H1 (cell line): ENCODE data around the gene DENND4B. TPM values are rescaled to one million over a fixed set of nuclear protein-coding genes. Genes with fewer than 3 reads are reported as not detected.

Source experiments
- CTCF ChIA-PET: fragments of 300-600 bp; sonication (Branson Sonifier 250); formaldehyde crosslinking; loops from one replicate; lab custom pipeline; 2021; ENCODE audit not compliant: partially characterized antibody; lab: Charles Lee
- POLR2A ChIA-PET: fragments of 300-600 bp; sonication (Branson Sonifier 250); formaldehyde crosslinking; loops from one replicate; lab custom pipeline; 2021; ENCODE audit warnings: inconsistent platforms; ENCODE audit not compliant: partially characterized antibody; lab: Charles Lee
- DNase-seq, 2 experiments: peaks; one replicate each; pipeline versions ENCODE4 v3.0.0 to v3.0.0-alpha.2; 2010 to 2022; ENCODE audit warnings: low spot score in 2 of 2, low read depth in 1 of 2, mixed read lengths in 1 of 2
- FAIRE-seq: peaks from 2 replicates; lab custom pipeline; 2011; peaks lifted over from hg19 to GRCh38; lab: Jason Lieb, UNC
- H2AFZ ChIP-seq: 2 replicates; pipeline ENCODE4 v1.8.1; 2012; ENCODE audit warnings: low read length, inconsistent platforms
- H2AK5ac ChIP-seq: 2 replicates; pipeline ENCODE4 v1.6.1; 2013; ENCODE audit warnings: low read depth, low read length
- H2BK120ac ChIP-seq: replicated peaks from 2 replicates; pipeline ENCODE3; 2013; ENCODE audit warnings: low read depth, low read length, inconsistent platforms
- H2BK12ac ChIP-seq: 2 replicates; pipeline ENCODE4 v1.6.1; 2013; ENCODE audit warnings: low read depth, low read length
- H2BK15ac ChIP-seq: 2 replicates; pipeline ENCODE4 v1.6.1; 2013; ENCODE audit warnings: low read length
- H2BK20ac ChIP-seq: 2 replicates; pipeline ENCODE4 v1.6.1; 2013; ENCODE audit warnings: low read length
- H2BK5ac ChIP-seq: 2 replicates; pipeline ENCODE4 v1.6.1; 2013; ENCODE audit warnings: low read depth, low read length
- H3K14ac ChIP-seq: 2 replicates; pipeline ENCODE4 v1.6.1; 2013; ENCODE audit warnings: inconsistent platforms; ENCODE audit not compliant: insufficient read length
- H3K18ac ChIP-seq: 2 replicates; pipeline ENCODE4 v1.6.1; 2013; ENCODE audit warnings: low read length; ENCODE audit errors: extremely low read depth
- H3K23ac ChIP-seq: 2 replicates; pipeline ENCODE4 v1.6.1; 2013; ENCODE audit warnings: inconsistent platforms; ENCODE audit not compliant: insufficient read length
- H3K23me2 ChIP-seq: 2 replicates; pipeline ENCODE4 v1.6.1; 2013; ENCODE audit warnings: low read depth, low read length
- H3K27ac ChIP-seq: 2 replicates; pipeline ENCODE4 v1.6.1; 2011; ENCODE audit warnings: low read depth, low read length, inconsistent platforms
- H3K27me3 ChIP-seq, 4 experiments: replicated peaks in 1 of 4; 1 replicate in 1 of 4; 2 replicates in 3 of 4; pipeline versions ENCODE4 v1.6.1 to v1.8.1; 2011 to 2013; ENCODE audit warnings: low read length in 3 of 4, mild to moderate bottlenecking in 3 of 4, inconsistent platforms in 2 of 4, mixed read lengths in 2 of 4, moderate library complexity in 1 of 4; ENCODE audit not compliant: control insufficient read depth in 3 of 4, insufficient read depth in 3 of 4; ENCODE audit errors: extremely low read depth in 1 of 4
- H3K36me3 ChIP-seq, 4 experiments: 2 replicates each; pipeline versions ENCODE4 v1.6.1 to v1.8.1; 2011 to 2013; ENCODE audit warnings: mild to moderate bottlenecking in 4 of 4, low read length in 3 of 4, moderate library complexity in 2 of 4, control low read depth in 1 of 4, inconsistent platforms in 1 of 4; ENCODE audit not compliant: insufficient read depth in 4 of 4, control insufficient read depth in 2 of 4
- H3K4ac ChIP-seq: replicated peaks from 2 replicates; pipeline ENCODE3; 2013; ENCODE audit warnings: low read length, low read depth, mixed read lengths, inconsistent platforms; ENCODE audit not compliant: insufficient read length
- H3K4me1 ChIP-seq, 4 experiments: replicated peaks in 1 of 4; 1 replicate in 1 of 4; 2 replicates in 3 of 4; pipeline versions ENCODE4 v1.6.1 to v1.8.1; 2011 to 2013; ENCODE audit warnings: low read length in 3 of 4, inconsistent platforms in 2 of 4, mixed read lengths in 1 of 4; ENCODE audit not compliant: insufficient read depth in 4 of 4, control insufficient read depth in 3 of 4
- H3K4me2 ChIP-seq, 2 experiments: 2 replicates each; pipeline versions ENCODE4 v1.6.1 to v1.8.1; 2011 to 2013; ENCODE audit warnings: low read depth in 2 of 2, low read length in 2 of 2, control low read depth in 1 of 2, inconsistent platforms in 1 of 2, mild to moderate bottlenecking in 1 of 2; ENCODE audit not compliant: insufficient read depth in 1 of 2
- H3K4me3 ChIP-seq, 4 experiments: fragments of 200-600, 300-600 bp in 1 of 4; sonication (generic), shearing (Covaris generic), sonication (Bioruptor Twin) in 1 of 4; 2 replicates each; pipeline versions ENCODE4 v1.5.1 to v1.8.1; 2011 to 2016; ENCODE audit warnings: low read length in 4 of 4, low read depth in 3 of 4, control low read depth in 2 of 4, inconsistent platforms in 2 of 4, mild to moderate bottlenecking in 2 of 4, mixed read lengths in 1 of 4, moderate library complexity in 1 of 4; ENCODE audit not compliant: insufficient read depth in 2 of 4; ENCODE audit errors: extremely low read depth in 1 of 4
- H3K56ac ChIP-seq: replicated peaks from 2 replicates; pipeline ENCODE3; 2013; ENCODE audit warnings: low read depth, mild to moderate bottlenecking, mixed read lengths, low read length, inconsistent platforms; ENCODE audit not compliant: insufficient read length
- H3K79me1 ChIP-seq: 2 replicates; pipeline ENCODE4 v1.6.1; 2013; ENCODE audit warnings: low read depth, low read length, control low read depth
- H3K79me2 ChIP-seq, 2 experiments: 2 replicates each; pipeline versions ENCODE4 v1.6.1 to v1.8.1; 2012 to 2013; ENCODE audit warnings: low read length in 2 of 2, mild to moderate bottlenecking in 2 of 2, inconsistent platforms in 1 of 2; ENCODE audit not compliant: insufficient read depth in 2 of 2, control insufficient read depth in 1 of 2
- H3K9ac ChIP-seq, 4 experiments: replicated peaks in 1 of 4; 1 replicate in 1 of 4; 2 replicates in 3 of 4; pipeline versions ENCODE4 v1.6.1 to v1.8.1; 2011 to 2013; ENCODE audit warnings: low read depth in 3 of 4, low read length in 3 of 4, control low read depth in 2 of 4, mild to moderate bottlenecking in 2 of 4, moderate library complexity in 2 of 4, inconsistent platforms in 1 of 4; ENCODE audit errors: extremely low read depth in 1 of 4
- H3K9me3 ChIP-seq, 2 experiments: 2 replicates each; pipeline versions ENCODE4 v1.6.1 to v1.8.1; 2012 to 2013; ENCODE audit warnings: mild to moderate bottlenecking in 2 of 2, moderate library complexity in 2 of 2, control low read depth in 1 of 2, inconsistent platforms in 1 of 2, low read depth in 1 of 2, low read length in 1 of 2, mixed read lengths in 1 of 2; ENCODE audit not compliant: insufficient read depth in 2 of 2
- H4K20me1 ChIP-seq, 2 experiments: replicated peaks in 1 of 2; 2 replicates each; pipeline versions ENCODE3 to v1.8.1; 2011 to 2013; ENCODE audit warnings: inconsistent platforms in 2 of 2, low read length in 2 of 2, mild to moderate bottlenecking in 1 of 2; ENCODE audit not compliant: insufficient read depth in 2 of 2, control insufficient read depth in 1 of 2
- H4K5ac ChIP-seq: 2 replicates; pipeline ENCODE4 v1.6.1; 2013; ENCODE audit warnings: low read length, low read depth, mixed read lengths, inconsistent platforms; ENCODE audit not compliant: insufficient read length
- H4K8ac ChIP-seq: 2 replicates; pipeline ENCODE4 v1.8.0; 2013; ENCODE audit warnings: mild to moderate bottlenecking, moderate library complexity, low read length, inconsistent platforms; ENCODE audit not compliant: insufficient read depth; ENCODE audit errors: extremely low read depth
- H4K91ac ChIP-seq: replicated peaks from 2 replicates; pipeline ENCODE3; 2013; ENCODE audit warnings: low read length, mixed read lengths, inconsistent platforms; ENCODE audit not compliant: insufficient read length
- ATF3 ChIP-seq: IDR thresholded peaks from 2 replicates; pipeline ENCODE4 v1.6.1; 2011; ENCODE audit warnings: low read depth, mild to moderate bottlenecking, low read length; ENCODE audit not compliant: insufficient read depth
- E2F6 ChIP-seq: IDR thresholded peaks from 2 replicates; pipeline ENCODE4 v1.6.1; 2012; ENCODE audit warnings: inconsistent platforms
- EGR1 ChIP-seq: IDR thresholded peaks from 2 replicates; pipeline ENCODE4 v1.6.1; 2011; ENCODE audit warnings: low read depth, low read length, borderline replicate concordance
- EZH2 ChIP-seq: fragments of 200-600 bp; sonication (generic); IDR thresholded peaks from 2 replicates; pipeline ENCODE4 v1.7.1; 2012; ENCODE audit warnings: low read depth, mild to moderate bottlenecking, moderate library complexity, low read length, inconsistent platforms; ENCODE audit not compliant: severe bottlenecking
- KDM5A ChIP-seq: fragments of 200-600 bp; IDR thresholded peaks from 2 replicates; pipeline ENCODE4 v1.7.1; 2012; ENCODE audit warnings: mild to moderate bottlenecking, low read length, inconsistent platforms, mixed read lengths
- PHF8 ChIP-seq: fragments of 200-600 bp; sonication (generic); conservative IDR thresholded peaks from 2 replicates; pipeline ENCODE4 v1.7.1; 2012; ENCODE audit warnings: low read depth, mild to moderate bottlenecking, inconsistent platforms, low read length, moderate library complexity
- SP2 ChIP-seq: IDR thresholded peaks from 2 replicates; pipeline ENCODE4 v1.6.1; 2012; ENCODE audit warnings: mild to moderate bottlenecking, low read length, inconsistent platforms
- TBP ChIP-seq: IDR thresholded peaks from 2 replicates; pipeline ENCODE4 v1.6.1; 2011; ENCODE audit warnings: low read depth, low read length, improper control_type of control experiment
- WGBS, 2 experiments: shearing (Covaris generic) in 1 of 2; methylation state at CpG; one replicate each; pipeline versions ENCODE4 v1.1.6 to v1.1.7; 2013 to 2015; ENCODE audit warnings: low lambda C conversion rate in 2 of 2, mixed read lengths in 2 of 2, inconsistent platforms in 1 of 2, low coverage in 1 of 2, missing lambda C conversion rate in 1 of 2; ENCODE audit not compliant: insufficient replicate concordance in 2 of 2, insufficient coverage in 1 of 2, insufficient read length in 1 of 2; ENCODE audit errors: extremely low coverage in 1 of 2, missing lambda C conversion rate in 1 of 2; 5-methylcytosine and 5-hydroxymethylcytosine counted together
- polyA plus RNA-seq, 7 experiments: library from polyadenylated mRNA; depleted of rRNA in 3 of 7; stranded (reverse) in 5 of 7; unstranded in 2 of 7; fragments of >200 nt in 5 of 7; fragments of 200-250 nt in 2 of 7; gene quantifications; 1 replicate in 5 of 7; 2 replicates in 1 of 7; 4 replicates in 1 of 7; pipeline versions ENCODE4 v1.2.1 to v1.2.3, GENCODE V29; 2011 to 2013; ENCODE audit warnings: missing spikeins in 2 of 7, mixed read lengths in 2 of 7
- total RNA-seq: library from RNA; stranded (reverse); fragmentation: NEBNext Ultra II Directional; extraction: Animal tissue kit (Norgen Biotek cat#: 25700); gene quantifications from 2 replicates; pipeline ENCODE4 v1.2.1, GENCODE V29; 2021

Gene DENND4B
- total and polyA plus RNA-seq, 2 of the 8 experiments (the other 6 are each of a cell fraction or from before 2014, with no cell fraction given), result 45.6 to 61.1 TPM

GRCh38 chr1:153977250-153978240 is 31.0 kb upstream of the DENND4B start, which contains the start of gene JTB:
Gene JTB, minus strand, starts transcription at chr1:153977674. Its CDS starts 422 bp downstream, at chr1:153977252.
- Histone ChIP-seq H2AFZ (peak within 1 kb of the TSS; percentile 85), H3K79me2 (peaks cover 0 to 16% of the 10 kb centered on the region in 2 experiments; a peak in 2 of 4 replicates), H3K27me3 (no peaks in the 10 kb centered on the region), H3K18ac (peak within 1 kb of the TSS; percentile 96), H3K9me3 (no peaks in the 10 kb centered on the region), H3K4me2 (peak within 1 kb of the TSS; percentile 93 to 98), H2BK15ac (0 out of 2 replicates have a peak within 1 kb of the TSS, but pooled peaks have one; percentile 32), H4K20me1 (no peaks in the 10 kb centered on the region), H3K27ac (peak within 1 kb of the TSS; percentile 66), H2BK12ac (no peak within 1 kb of the TSS), H3K23me2 (peaks cover 12% of the 10 kb centered on the region), H3K4me3 (peak within 1 kb of the TSS; percentile 91 to 99 (median 93)), H3K79me1 (peaks cover 6% of the 10 kb centered on the region), H4K5ac (peak within 1 kb of the TSS; percentile 78), H3K23ac (no peak within 1 kb of the TSS), H3K4me1 (no peaks in the 10 kb centered on the region; a peak in 1 of 7 replicates), H2BK120ac (no peak within 1 kb of the TSS), H4K8ac (peak within 1 kb of the TSS; percentile 91; the same call in 1 of the 2 replicates), H2BK5ac (peak within 1 kb of the TSS; percentile 75), H3K56ac (peak within 1 kb of the TSS; percentile 73), H3K9ac (peak within 1 kb of the TSS; percentile 73 to 86 (median 76)), H4K91ac (peak within 1 kb of the TSS; percentile 64), H3K4ac (peak within 1 kb of the TSS; percentile 34), H3K36me3 (peaks cover 16 to 53% (median 32%) of the 10 kb centered on the region in 4 experiments; a peak in 7 of 8 replicates), H2BK20ac (no peak within 1 kb of the TSS), H3K14ac (no peak within 1 kb of the TSS), H2AK5ac (peak within 1 kb of the TSS; percentile 28; the same call in 1 of the 2 replicates)
- POLR2A ChIA-PET, result interaction anchor here (0.6 to 15.5 kb wide), 27 partner anchors 12 to 404 kb away, joined by 3 to 276 read pairs (median 4); partner anchors contain the start of genes CREB3L4, CRTC2, DENND4B and GATAD2B
- WGBS, 2 experiments, result 2% methylated on average over 72 of the region's 75 CpGs; no CpG with 5 or more reads in 1 of the 2 experiments
- CTCF ChIA-PET, result interaction anchor here (0.9 to 2.7 kb wide), 9 partner anchors 9 to 207 kb away, joined by 3 to 29 read pairs (median 7); partner anchors contain the start of genes CREB3L4, RAB13 and SLC39A1
- DNase-seq, result peak in 1 of 2 experiments; percentile 88
- no peak for FAIRE-seq
- TF ChIP-seq E2F6 (peak; percentile 75; the same call in 1 of the 2 replicates), PHF8 (peak; percentile 89), EZH2 (no peak), EGR1 (0 out of 2 replicates have a peak, but pooled peaks have one; percentile 21), KDM5A (peak; percentile 42; the same call in 1 of the 2 replicates), SP2 (no peak), TBP (peak; percentile 49), ATF3 (no peak)
